Gastrocnemius medialis (tissue), 4 donors: ENCODE results near the gene TGFB1I1.

ENCODE experiments used
- POLR2A ChIP-seq, 2 donors: fragments of 450-650 bp; IDR thresholded peaks; one replicate each; pipeline ENCODE4 v1.6.1; 2017; ENCODE audit warnings: antibody characterized with exemption in 2 of 2, mild to moderate bottlenecking in 2 of 2, moderate library complexity in 2 of 2
- TF ChIP-seq, protein P1 (sequence below), 5 experiments: fragments of 450-650 bp in 3 of 5; fragments of 200-600 bp in 2 of 5; sonication (generic) in 2 of 5; IDR thresholded peaks in 4 of 5; conservative IDR thresholded peaks in 1 of 5; 1 replicate in 4 of 5; 2 replicates in 1 of 5; pipeline ENCODE4 v1.5.1; 2016 to 2019; ENCODE audit warnings: antibody characterized with exemption in 5 of 5, mild to moderate bottlenecking in 3 of 5, moderate library complexity in 3 of 5

DNA sequence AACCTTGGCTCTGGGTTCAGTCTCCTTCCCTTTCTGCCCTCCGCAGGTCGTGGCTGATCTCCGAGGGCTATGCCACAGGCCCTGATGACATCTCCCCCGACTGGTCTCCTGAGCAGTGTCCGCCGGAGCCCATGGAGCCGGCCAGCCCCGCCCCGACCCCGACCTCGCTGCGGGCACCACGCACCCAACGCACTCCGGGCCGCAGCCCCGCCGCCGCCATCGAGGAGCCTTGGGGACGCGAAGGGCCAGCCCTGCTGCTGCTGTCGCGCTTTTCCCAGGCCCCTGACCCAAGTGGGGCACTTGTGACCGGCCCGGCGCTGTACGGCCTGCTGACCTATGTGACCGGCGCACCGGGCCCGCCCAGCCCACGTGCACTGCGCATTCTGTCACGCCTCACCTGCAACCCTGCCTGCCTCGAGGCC lies 7.6 kb upstream of the TGFB1I1 start:
- TF ChIP-seq, protein P1, sequence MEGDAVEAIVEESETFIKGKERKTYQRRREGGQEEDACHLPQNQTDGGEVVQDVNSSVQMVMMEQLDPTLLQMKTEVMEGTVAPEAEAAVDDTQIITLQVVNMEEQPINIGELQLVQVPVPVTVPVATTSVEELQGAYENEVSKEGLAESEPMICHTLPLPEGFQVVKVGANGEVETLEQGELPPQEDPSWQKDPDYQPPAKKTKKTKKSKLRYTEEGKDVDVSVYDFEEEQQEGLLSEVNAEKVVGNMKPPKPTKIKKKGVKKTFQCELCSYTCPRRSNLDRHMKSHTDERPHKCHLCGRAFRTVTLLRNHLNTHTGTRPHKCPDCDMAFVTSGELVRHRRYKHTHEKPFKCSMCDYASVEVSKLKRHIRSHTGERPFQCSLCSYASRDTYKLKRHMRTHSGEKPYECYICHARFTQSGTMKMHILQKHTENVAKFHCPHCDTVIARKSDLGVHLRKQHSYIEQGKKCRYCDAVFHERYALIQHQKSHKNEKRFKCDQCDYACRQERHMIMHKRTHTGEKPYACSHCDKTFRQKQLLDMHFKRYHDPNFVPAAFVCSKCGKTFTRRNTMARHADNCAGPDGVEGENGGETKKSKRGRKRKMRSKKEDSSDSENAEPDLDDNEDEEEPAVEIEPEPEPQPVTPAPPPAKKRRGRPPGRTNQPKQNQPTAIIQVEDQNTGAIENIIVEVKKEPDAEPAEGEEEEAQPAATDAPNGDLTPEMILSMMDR (IDR thresholded peaks at IDR 0.05 in 4 of 5, conservative IDR thresholded peaks at IDR 0.05 in 1 of 5): no peak
- no peak for TF ChIP-seq POLR2A (IDR thresholded peaks at IDR 0.05)
